IPS-NIHi7 (cell line): ENCODE measurements around the gene C19orf38.
"Not testable (repeated sequence)": the region's sequence is repeated elsewhere in the genome, so short reads cannot be mapped to it uniquely, and the experiment has no call there.

ENCODE experiments used
- DNase-seq: peaks from one replicate; pipeline ENCODE4 v3.0.0; 2012; ENCODE audit warnings: mixed read lengths; ENCODE audit errors: extremely low spot score

C19orf38 gene

DNA sequence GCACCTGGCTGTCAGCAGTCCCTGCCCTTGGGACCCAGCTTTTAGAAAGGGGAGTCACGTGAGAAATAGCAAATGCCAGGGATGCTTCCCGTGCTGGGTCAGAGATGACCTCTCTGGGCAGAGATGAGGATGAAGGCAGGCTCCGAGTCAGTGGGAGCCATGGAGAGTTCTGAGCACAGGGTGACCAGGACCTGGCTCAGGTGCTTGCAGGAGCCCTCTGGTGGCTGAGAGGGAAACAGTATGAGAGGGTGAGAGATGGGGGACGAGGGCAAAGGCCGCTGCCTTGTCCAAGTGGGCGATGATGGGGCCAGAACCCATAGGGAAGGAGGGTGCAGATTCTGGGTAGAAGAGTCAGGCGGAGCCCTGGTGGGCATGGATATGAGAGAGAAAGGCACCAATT, 28.0 kb upstream of the C19orf38 start:
- DNase-seq, result peak; percentile 52

GRCh38 chr19:10823690-10824089, 24.5 kb upstream of the C19orf38 start:
- no peak for DNase-seq

- DNase-seq, result no peak
These were observed 22.0 kb upstream of the C19orf38 start for GRCh38 chr19:10826231-10826630.

DNA sequence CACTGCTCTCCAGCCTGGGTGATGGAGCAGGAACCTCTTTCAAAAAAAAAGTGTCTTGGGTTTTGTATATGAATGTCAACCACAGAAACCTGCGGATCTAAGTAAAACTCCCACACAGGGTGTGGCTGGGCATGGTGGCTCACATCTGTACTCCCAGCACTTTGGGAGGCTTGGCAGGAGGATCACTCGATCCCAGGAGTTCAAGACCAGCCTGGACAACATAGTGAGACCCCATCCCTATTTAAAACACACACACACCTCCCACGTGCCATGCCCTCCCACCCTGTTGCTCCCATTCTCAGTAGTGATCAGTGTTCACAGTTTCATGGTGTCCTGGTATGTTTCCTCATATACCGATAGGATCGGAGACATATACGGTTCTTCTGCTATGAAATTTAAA, 21.4 kb upstream of the C19orf38 start:
- no peak for DNase-seq

GRCh38 chr19:10828981-10829821, 19.0 kb upstream of the C19orf38 start:
- DNase-seq, result no peak

DNA sequence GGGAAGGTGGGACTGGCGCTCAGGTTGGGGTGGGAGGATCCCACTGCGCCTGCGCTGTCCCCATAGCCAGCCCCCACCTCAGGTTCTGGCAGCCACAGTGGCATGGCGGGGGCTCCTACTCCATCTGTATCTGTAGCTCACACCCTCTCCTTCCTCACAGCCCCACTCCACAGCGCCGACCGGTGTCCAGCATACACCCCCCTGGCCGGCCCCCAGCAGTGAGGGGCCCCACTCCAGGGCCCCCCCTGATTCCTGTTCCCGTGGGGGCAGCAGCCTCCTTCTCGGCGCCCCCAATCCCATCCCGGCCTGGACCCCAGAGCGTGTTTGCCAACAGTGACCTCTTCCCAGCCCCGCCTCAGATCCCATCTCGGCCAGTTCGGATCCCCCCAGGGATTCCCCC, 18.2 kb upstream of the C19orf38 start:
- DNase-seq, result no peak

- DNase-seq, result no peak
These were observed 17.8 kb upstream of the C19orf38 start for GRCh38 chr19:10830370-10830769.

GRCh38 chr19:10830931-10831779, 17.1 kb upstream of the C19orf38 start:
- no peak for DNase-seq

- DNase-seq, result no peak
These were observed 16.0 kb upstream of the C19orf38 start for GRCh38 chr19:10831987-10832938.

DNA sequence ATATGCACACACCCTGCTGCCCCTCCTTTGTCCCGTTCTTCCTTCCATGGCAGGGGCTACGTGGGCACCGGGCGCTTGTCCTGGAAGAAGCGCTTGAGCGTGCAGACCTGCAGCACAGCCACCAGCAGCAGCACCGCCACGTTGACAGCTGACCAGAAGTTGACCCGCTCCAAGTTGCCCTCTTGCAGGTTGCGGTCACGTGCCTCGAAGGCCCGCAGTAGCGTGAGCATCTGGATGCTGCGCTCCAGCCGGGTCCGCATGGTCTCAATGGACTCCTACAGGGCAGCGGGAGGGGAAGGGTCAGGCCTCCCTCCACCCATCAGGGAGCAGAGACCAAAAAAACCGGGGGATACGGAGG, 15.3 kb upstream of the C19orf38 start:
- no peak for DNase-seq

- no peak for DNase-seq
These were observed 13.0 kb upstream of the C19orf38 start for GRCh38 chr19:10835089-10835753.

GRCh38 chr19:10835754-10836478, 12.3 kb upstream of the C19orf38 start, which contains the start of gene TMED1:
Gene TMED1 (minus strand): TSS chr19:10836212. CDS start chr19:10836191, 21 bp downstream.
- peak; percentile 100 for DNase-seq

GRCh38 chr19:10836479-10837330, 11.5 kb upstream of the C19orf38 start:
- no peak for DNase-seq

DNA sequence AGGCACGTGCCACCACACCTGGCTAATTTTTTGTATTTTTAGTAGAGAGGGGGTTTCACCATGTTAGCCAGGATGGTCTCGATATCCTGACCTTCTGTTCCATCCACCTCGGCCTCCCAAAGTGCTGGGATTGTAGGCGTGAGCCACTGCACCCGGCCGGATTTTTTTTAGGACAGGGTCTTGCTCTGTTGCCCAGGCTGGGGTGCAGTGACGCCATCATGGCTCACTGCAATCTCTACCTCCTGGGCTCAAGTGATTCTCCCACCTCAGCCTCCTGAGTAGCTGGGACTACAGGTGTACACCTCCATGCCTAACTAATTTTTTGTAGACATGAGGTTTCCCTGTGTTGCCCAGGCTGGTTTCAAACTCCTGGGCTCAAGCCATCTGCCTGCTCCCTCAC, 10.6 kb upstream of the C19orf38 start:
- not testable (repeated sequence) for DNase-seq

DNA sequence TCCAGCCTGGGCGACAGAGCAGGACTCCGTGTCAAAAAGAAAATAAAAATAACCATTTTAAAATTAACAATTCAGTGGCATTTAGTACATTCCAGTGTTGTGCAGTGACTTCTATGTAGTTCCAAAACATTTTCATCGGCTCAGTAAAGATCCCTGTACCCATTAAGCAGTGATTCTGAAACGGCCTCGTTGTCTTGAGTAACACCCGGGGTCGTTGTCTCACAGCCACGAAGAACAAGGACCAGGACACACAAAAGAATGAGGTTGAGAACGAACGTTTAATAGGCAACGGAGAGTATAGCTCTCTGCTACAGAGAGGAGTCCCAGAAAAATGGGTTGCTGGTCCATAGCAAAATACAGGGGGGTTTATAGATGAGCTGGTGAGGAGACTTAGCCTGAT, 9.8 kb upstream of the C19orf38 start:
- DNase-seq, result no peak

- no peak for DNase-seq
These were observed 8.8 kb upstream of the C19orf38 start for GRCh38 chr19:10839114-10840050.

DNA sequence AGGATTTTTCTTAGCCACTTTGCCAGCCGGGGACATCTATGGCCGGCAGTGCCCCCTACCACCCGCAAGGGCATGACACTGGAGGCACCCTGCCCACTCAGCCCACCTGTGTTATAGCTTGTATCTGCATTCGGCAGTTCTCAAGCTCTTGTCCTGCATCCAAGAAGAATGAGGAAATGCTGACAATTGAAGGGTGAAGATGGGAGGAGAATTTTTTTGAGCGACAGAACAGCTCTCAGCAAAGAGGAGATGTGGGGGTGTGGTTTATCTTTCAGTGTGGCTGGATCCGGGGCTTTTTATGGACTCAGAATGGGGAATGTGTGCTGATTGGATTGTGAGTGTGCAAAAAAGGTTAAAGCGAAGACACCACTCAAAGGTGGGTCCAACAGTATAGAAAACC, 5.4 kb upstream of the C19orf38 start:
- no peak for DNase-seq

DNA sequence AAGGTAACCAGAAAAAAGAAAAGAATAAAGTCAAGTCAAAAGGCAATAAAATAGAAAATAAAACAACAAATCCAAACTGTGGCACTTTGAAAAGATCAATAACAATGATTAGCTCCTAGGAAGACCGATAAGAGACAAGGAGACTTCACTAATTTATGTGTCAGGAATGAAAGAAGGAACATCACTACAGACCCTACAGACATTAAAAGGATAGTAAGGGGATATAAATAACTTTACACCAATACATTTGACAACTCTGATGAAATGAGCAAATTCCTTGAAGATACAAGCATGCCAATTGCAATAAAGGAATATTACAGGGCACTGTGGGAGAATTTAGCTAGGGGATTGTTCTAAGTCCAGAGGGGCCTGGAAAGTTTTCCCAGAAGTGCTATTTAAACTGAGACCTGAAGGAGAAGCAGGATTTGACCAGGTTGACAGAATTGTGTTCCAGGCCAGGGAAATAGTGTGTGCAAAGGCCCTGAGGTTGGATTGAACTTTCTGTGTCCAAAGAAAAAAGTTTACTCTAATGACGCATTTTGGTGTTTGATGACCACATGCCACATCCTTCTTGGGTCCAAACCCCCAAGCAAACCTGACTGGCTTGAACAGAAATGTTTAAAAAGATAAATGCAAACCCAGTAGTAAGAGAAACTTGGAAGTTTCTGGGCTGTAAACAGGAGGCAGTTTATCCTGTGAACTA, 1.6 kb upstream of the C19orf38 start:
- no peak for DNase-seq
